Measurements from ENCODE around the gene LHX4.

The LHX4 gene

DNA sequence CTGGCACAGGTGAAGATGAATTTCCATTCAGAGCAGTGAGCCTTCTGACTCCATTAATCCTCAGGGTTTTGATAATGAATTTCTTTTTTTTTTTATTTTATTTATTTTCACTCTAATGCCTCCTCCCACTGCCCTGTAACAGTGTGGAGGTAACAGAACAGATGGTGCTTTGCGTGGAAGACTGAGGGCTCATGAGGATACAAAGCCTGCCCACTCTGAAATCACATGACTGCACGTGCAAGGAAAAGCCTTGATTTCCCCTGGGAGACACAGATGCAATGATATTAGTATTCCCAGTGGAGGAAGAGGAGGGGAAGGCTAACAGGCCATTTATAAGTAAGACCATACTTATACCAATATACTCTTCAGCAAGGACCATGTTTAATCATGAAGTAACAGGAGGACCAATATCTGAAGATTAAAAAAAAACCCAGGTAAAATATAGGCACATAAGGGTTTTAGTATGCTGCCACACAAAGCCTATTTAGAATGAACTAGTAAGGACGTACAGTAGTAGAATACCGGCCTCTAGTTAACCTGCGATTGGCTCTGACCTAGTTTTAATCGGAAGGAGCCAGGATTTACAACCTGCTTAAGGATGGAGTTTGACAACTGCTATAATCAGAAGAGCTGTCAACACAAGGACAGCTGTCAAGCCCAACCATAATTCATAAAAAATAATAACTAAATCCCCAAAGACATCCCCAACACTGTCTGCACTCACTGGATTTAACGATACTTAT lies 69.6 kb downstream of the LHX4 start:
- DNase-seq (ENCODE audit: low spot score): no peak

DNA sequence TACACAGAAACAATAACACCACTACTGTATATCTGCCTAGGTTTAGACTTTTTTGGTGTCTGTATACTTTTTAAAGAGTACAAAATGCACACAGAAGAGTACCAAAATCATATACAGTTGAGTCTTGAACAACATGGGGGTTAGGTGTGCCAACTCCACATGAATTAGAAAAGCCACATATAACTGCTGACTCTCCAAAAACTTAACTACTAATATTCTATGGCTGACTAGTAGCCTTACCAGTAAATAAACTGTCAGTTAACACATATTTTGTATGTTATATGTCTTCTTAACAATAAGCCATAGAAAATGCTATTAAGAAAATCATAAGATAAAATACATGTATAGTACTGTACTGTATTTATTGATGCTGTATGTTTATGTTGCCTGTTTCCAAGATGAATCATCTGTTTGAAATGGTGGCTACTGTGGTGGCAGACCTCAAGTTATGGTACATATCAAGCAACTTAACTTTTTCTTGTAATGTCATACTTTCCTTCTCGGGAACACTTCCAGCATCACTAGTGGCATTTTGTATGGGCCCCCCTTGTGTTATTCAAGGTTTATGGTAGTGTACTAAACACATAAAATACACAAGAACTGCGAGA lies 71.2 kb downstream of the LHX4 start:
- no peak for DNase-seq (ENCODE audit: low spot score)

DNA sequence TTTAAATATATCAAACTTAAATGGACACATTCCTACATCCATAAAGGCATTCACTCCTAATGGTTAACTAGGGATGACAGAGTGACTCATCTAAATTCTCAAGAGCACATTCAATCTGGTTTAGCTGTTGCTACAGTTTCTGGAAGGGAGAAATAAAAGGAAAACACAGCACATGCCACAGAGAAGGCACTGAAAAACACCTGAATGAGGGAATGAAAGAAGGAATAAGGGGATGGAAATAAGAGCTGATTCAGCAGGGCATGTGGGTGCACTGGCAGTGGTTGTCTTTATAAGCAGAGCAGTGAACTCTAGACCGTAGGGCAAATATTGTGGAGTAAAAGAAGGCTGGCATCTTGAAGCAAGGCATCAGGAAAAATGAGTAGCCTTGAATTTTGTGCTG lies 79.3 kb downstream of the LHX4 start:
- DNase-seq (ENCODE audit: low spot score): no peak

DNA sequence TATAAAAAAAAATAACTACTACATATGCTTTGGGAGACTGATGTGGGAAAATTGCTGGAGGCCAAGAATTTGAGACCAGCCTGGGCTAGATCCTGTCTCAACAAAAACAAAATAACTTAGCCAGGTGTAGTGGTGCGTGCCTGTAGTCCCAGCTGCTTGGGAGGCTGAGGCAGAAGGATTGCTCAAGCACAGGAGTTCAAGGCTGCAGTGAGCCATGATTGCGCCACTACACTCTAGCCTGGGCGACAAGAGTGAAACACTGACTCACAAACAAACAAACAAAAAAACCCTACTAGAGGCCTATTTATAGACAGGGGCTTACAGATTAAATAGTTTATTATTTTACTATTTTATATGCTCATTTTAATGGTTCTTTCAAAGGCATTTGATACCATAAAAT lies 80.0 kb downstream of the LHX4 start:
- no peak for DNase-seq (ENCODE audit: low spot score)

DNA sequence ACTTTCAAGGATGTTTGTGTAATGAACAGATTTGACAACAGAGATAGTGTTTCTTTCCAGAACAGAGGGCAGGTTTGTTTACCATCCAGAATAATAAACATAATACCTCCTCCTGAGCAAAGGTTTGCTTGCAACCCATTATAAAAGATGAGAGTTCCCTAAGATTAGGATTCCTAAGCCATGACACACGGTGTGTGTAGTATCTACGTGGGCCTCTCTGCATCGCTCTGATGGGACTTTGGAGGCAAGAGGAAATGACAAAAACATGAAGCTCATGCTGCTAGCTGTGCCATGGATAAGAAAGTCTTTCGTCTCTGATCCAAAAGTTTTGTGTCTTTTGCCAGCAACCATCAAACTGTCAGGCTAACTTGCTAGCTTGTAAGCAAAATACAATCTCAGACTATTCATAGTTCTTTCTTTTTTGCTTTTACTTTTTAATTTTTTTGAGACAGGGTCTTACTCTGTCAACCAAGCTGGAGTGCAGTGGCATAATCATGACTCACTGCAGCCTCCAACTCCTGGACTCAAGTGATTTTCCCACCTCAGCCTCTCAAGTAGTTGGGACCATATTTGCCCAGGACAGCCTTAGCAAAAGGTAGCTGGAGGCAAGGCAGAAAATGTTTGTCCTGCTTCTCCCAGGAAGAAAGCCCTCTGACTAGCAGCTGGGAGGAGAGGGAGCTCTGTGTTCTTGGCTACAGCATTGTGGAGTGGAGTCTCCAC lies 81.1 kb downstream of the LHX4 start:
- no peak for DNase-seq (ENCODE audit: low spot score)

GRCh38 chr1:180312926-180313325 lies 82.9 kb downstream of the LHX4 start:
- no peak for DNase-seq (ENCODE audit: low spot score)

GRCh38 chr1:180327089-180327488 lies 97.0 kb downstream of the LHX4 start:
- no peak for DNase-seq (ENCODE audit: low spot score)

Data from CD4-positive, alpha-beta T cell treated with Interleukin-2 at 100 ng/mL for 4 hours (primary cell).